GM10266 (cell line): ENCODE measurements around the gene PDE4D.
"Not testable (repeated sequence)": the region's sequence is repeated elsewhere in the genome, so short reads cannot be mapped to it uniquely, and the experiment has no call there.

ENCODE experiments used
- DNase-seq: peaks from one replicate; pipeline ENCODE4 v3.0.0; 2012; ENCODE audit errors: extremely low spot score
- CTCF ChIP-seq: IDR thresholded peaks from 2 replicates; pipeline ENCODE4 v1.5.1; 2012; ENCODE audit warnings: mild to moderate bottlenecking, low read depth; ENCODE audit not compliant: control insufficient read depth, insufficient read depth; ENCODE audit errors: missing control alignments

The PDE4D gene

GRCh38 chr5:59423021-59423420, 470.5 kb downstream of the PDE4D start:
- no peak for DNase-seq
- TF ChIP-seq CTCF: no peak

- no peak for TF ChIP-seq CTCF
- no peak for DNase-seq
Measured at GRCh38 chr5:59421986-59422941, 471.3 kb downstream of the PDE4D start.

DNA sequence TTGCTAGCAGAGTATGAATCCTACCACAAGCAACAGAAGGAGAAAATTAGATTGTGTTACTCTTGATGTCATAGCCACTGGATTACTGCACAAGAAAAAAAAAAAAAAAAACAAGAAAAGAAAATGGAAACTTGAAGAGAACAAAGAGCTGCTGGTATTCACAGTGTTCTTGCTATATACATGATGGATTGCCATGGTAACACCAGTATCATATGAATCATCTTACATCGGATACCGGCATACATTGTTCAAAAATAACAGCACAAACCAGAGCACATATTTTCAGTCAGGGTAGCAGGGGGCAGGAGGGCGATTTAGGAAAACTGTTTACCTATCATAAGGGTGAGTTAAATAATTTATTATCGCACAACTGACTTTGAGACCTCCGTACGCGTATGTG, 472.9 kb downstream of the PDE4D start:
- no peak for DNase-seq
- no peak for TF ChIP-seq CTCF

DNA sequence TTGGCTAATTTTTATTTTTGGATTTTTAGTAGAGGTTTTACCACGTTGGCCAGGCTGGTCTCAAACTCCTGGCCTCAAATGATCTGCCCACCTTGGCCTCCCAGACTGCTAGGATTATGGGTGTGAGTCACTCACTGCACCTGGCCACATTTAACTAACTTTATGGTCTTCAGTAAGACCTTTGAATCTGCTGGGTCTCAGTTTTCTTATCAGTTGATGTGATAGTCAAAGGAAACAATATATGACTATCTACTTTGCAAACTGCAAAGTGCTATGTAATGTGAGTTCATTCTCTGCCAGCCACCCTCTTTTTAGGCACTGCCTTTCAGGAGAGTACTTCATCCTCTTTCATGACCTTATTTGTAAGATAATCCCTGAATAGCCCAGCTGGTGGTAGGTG, 474.7 kb downstream of the PDE4D start:
- no peak for TF ChIP-seq CTCF
- no peak for DNase-seq

GRCh38 chr5:59416451-59416850, 477.1 kb downstream of the PDE4D start:
- no peak for TF ChIP-seq CTCF
- no peak for DNase-seq

DNA sequence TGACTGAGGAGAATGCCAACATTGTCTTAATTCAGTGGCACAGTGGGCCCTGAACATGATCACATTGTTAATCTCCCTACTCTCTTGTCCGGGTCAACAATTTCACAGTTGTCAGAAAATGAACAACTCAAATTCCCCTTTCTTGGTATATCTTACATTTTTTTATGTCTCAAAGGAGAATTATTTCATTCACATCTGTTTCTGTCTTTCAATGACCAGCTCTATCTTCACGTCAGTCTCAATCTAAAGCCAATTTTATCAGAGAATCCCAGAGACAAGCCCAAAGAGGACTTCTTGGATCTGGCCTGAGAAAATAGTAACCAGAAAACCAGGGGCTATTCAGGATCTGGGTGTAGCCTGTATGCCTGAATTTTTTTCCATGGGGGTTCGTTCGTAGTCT, 477.5 kb downstream of the PDE4D start:
- TF ChIP-seq CTCF: no peak

DNA sequence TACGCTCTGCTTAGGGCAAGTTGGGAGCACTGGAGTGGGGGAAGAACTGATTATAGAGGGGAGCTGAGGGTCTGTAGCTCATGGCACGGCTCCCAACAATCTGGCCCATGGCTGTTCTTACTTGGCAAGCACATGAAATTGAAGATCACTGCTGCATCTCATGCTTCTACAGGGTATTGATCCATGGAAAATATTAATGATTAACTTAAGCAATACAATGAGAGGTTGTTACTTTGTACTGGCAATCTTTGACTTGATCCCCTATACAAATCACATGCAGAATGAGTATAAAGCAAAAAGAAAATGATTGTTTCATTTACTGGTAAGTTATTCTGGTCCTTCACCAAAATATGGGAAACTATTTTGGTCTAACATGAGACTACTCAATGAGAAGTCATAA, 481.1 kb downstream of the PDE4D start:
- no peak for DNase-seq
- no peak for TF ChIP-seq CTCF

More for the DNA sequence above, 477.5 kb downstream of the PDE4D start:
- DNase-seq: no peak

DNA sequence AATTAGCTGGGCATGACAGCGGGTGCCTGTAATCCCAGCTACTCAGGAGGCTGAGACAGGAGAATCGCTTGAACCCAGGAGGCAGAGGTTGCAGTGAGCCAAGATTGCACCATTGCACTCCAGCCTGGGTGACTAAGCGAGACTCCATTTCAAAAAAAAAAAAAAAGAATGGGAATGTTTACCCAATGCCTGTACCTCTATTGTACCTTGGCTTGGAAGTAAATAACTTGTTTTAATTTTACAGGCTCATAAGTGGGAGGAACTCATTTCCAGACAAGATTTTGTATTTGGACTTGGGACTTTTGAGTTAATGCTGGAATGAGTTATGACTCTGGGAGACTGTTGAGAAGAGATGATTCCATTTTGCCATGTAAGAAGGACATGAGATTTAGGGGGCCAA, 484.5 kb downstream of the PDE4D start:
- DNase-seq: not testable (repeated sequence)
